Measurements from ENCODE around the gene CENPU. TPM values are rescaled to one million over a fixed set of nuclear protein-coding genes. Genes with fewer than 3 reads are reported as not detected.

CENPU gene
- total RNA-seq, 1 experiment from 2014 or later = 47.7 TPM

DNA sequence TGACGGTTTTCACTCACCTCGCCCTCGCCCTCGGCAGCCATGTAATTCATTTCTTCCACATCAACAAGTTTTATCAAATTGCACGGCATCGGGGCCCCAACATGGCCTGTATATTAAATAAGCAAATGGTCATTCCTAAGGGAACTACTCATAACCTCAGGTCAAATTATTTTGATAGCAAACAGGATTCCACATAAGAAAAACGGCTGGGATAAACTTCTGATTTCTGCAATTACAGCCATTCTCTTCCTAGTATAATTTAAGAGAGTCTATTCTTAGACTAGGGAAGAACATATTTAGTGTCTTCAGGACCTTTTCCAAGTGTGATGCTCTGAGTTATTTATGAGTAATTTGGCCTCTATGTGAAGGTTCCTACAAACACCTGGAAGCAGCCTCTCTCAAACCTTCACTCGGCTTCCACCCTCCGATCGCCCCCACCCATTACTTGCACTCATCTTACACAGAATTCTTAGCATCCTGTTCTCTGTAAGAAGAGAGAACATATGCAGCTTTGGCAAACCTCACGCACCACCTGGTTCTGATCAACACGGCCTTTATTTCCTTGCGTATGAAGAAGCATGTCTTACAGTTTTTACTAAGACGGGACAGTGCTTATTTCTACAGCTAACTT lies 29.4 kb upstream of the CENPU start:
- no TSS peak for BruUV-seq (replicated peaks)

GRCh38 chr4:184762100-184762499 lies 28.2 kb upstream of the CENPU start:
- Histone ChIP-seq H2AFZ (no peak overlapping the region), H3K36me3 (ENCODE audit: low read depth) (no peaks in the 10 kb centered on the region)
- TF ChIP-seq, protein P1, sequence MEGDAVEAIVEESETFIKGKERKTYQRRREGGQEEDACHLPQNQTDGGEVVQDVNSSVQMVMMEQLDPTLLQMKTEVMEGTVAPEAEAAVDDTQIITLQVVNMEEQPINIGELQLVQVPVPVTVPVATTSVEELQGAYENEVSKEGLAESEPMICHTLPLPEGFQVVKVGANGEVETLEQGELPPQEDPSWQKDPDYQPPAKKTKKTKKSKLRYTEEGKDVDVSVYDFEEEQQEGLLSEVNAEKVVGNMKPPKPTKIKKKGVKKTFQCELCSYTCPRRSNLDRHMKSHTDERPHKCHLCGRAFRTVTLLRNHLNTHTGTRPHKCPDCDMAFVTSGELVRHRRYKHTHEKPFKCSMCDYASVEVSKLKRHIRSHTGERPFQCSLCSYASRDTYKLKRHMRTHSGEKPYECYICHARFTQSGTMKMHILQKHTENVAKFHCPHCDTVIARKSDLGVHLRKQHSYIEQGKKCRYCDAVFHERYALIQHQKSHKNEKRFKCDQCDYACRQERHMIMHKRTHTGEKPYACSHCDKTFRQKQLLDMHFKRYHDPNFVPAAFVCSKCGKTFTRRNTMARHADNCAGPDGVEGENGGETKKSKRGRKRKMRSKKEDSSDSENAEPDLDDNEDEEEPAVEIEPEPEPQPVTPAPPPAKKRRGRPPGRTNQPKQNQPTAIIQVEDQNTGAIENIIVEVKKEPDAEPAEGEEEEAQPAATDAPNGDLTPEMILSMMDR (conservative IDR thresholded peaks at IDR 0.05) = no peak
- TF ChIP-seq EZH2 (IDR thresholded peaks at IDR 0.05; ENCODE audit: low read depth) = no peak

More for the DNA sequence above, 29.4 kb upstream of the CENPU start:
- no peak for DNase-seq
- Histone ChIP-seq H2AFZ (no peak overlapping the region), H3K9me3 (ENCODE audit: insufficient read depth, low read depth) (no peaks in the 10 kb centered on the region), H3K4me2 (no peak overlapping the region), H3K79me2 (ENCODE audit: low read depth) (no peaks in the 10 kb centered on the region), H3F3A (ENCODE audit: insufficient read depth, low read depth) (no peaks in the 10 kb centered on the region), H3K36me3 (ENCODE audit: low read depth) (no peaks in the 10 kb centered on the region), H3K4me3 (no peak overlapping the region), H3K9me2 (ENCODE audit: insufficient read depth) (no peaks in the 10 kb centered on the region), H3K4me1 (replicated peaks; ENCODE audit: insufficient read depth) (no peaks in the 10 kb centered on the region), H3K27me3 (ENCODE audit: insufficient read depth, low read depth) (no peaks in the 10 kb centered on the region), H3K27ac (no peak overlapping the region), H4K20me1 (ENCODE audit: insufficient read depth) (no peaks in the 10 kb centered on the region)
- ChIA-PET POLR2A (ENCODE audit: unreplicated experiment) (no interaction called here), CTCF (no interaction called here)
- intact Hi-C loops (cut with micrococcal nuclease; ENCODE audit: unreplicated experiment) = no loop called here
- TF ChIP-seq, protein P1 (conservative IDR thresholded peaks at IDR 0.05) = no peak
- TF ChIP-seq EZH2 (IDR thresholded peaks at IDR 0.05; ENCODE audit: low read depth) = no peak

DNA sequence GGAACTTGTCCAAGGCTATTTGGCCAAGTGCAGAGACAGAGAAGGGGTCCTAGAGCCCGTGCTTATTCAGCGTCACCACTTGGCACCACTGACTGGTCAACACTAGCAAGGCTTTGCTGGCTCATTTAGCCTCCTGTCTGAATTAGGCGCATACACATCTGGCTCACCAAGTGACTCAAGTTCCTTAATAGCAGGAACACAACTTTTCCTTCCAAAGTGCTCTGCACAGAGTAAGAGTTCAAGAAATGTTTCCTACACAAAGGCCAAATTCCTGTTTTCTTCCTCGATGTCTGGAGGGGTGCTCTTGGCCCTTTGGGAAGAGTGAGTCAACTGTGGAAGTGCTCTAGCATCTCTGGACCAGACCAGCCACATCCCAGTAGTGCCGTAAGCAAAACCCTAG lies 26.8 kb upstream of the CENPU start:
- H3K36me3 ChIP-seq (ENCODE audit: low read depth) = no peaks in the 10 kb centered on the region

More at GRCh38 chr4:184762100-184762499, 28.2 kb upstream of the CENPU start:
- H3K4me1 ChIP-seq (replicated peaks; ENCODE audit: insufficient read depth) = no peaks in the 10 kb centered on the region
- DNase-seq = no peak
- no peaks in the 10 kb centered on the region for H3K27me3 ChIP-seq (ENCODE audit: insufficient read depth, low read depth)
- no peak overlapping the region for H3K4me3 ChIP-seq
- ChIA-PET CTCF (no interaction called here), POLR2A (ENCODE audit: unreplicated experiment) (no interaction called here)
- BruUV-seq (replicated peaks) = no TSS peak
- no peaks in the 10 kb centered on the region for H4K20me1 ChIP-seq (ENCODE audit: insufficient read depth)
- H3F3A ChIP-seq (ENCODE audit: insufficient read depth, low read depth) = no peaks in the 10 kb centered on the region
- no peak overlapping the region for H3K4me2 ChIP-seq
- intact Hi-C loops (cut with micrococcal nuclease; ENCODE audit: unreplicated experiment) = no loop called here
- H3K9me2 ChIP-seq (ENCODE audit: insufficient read depth) = no peaks in the 10 kb centered on the region
- no peaks in the 10 kb centered on the region for H3K79me2 ChIP-seq (ENCODE audit: low read depth)
- no peak overlapping the region for H3K27ac ChIP-seq
- H3K9me3 ChIP-seq (ENCODE audit: insufficient read depth, low read depth) = no peaks in the 10 kb centered on the region

More for the DNA sequence above, 26.8 kb upstream of the CENPU start:
- H3K4me2 ChIP-seq = no peak overlapping the region
- intact Hi-C loops (cut with micrococcal nuclease; ENCODE audit: unreplicated experiment) = no loop called here
- no peaks in the 10 kb centered on the region for H3K79me2 ChIP-seq (ENCODE audit: low read depth)
- no peak for DNase-seq
- no peaks in the 10 kb centered on the region for H3K9me3 ChIP-seq (ENCODE audit: insufficient read depth, low read depth)
- H2AFZ ChIP-seq = no peak overlapping the region
- POLR2A ChIA-PET (ENCODE audit: unreplicated experiment) = no interaction called here
- H3K4me1 ChIP-seq (replicated peaks; ENCODE audit: insufficient read depth) = peaks cover 3% of the 10 kb centered on the region
- peaks cover 8% of the 10 kb centered on the region; the same call in 1 of the 2 replicates for H3F3A ChIP-seq (ENCODE audit: insufficient read depth, low read depth)
- H3K9me2 ChIP-seq (ENCODE audit: insufficient read depth) = no peaks in the 10 kb centered on the region
- H3K27ac ChIP-seq = no peak overlapping the region
- BruUV-seq (replicated peaks) = no TSS peak
- TF ChIP-seq, protein P1 (conservative IDR thresholded peaks at IDR 0.05) = no peak
- H3K4me3 ChIP-seq = no peak overlapping the region
- H3K27me3 ChIP-seq (ENCODE audit: insufficient read depth, low read depth) = no peaks in the 10 kb centered on the region
- CTCF ChIA-PET = no interaction called here
- no peaks in the 10 kb centered on the region for H4K20me1 ChIP-seq (ENCODE audit: insufficient read depth)
